EH (cell line): ENCODE measurements around the gene C3orf20.

Experiments used
- DNase-seq: peaks from one replicate; pipeline ENCODE4 v3.0.0-alpha.2; 2015; ENCODE audit warnings: low read depth

Gene C3orf20

DNA sequence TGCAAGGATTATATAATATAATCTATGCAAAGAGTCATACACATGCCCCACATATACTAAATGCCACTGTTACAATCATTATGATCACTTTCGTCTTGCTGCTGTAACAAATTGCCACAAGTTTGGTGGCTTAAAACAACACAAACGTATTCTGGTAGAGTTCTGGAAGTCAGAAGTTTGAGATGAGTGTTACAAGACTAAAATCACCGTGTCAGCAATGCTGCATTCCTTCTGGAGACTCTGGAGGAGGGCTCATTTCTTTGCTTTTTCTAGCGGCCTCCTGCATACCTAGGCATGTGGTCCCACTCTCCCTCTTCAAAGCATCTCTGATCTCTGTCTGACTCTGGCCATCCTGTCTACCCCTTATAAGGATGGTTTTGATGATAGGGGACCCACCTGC, 24.7 kb upstream of the C3orf20 start:
- DNase-seq: no peak

DNA sequence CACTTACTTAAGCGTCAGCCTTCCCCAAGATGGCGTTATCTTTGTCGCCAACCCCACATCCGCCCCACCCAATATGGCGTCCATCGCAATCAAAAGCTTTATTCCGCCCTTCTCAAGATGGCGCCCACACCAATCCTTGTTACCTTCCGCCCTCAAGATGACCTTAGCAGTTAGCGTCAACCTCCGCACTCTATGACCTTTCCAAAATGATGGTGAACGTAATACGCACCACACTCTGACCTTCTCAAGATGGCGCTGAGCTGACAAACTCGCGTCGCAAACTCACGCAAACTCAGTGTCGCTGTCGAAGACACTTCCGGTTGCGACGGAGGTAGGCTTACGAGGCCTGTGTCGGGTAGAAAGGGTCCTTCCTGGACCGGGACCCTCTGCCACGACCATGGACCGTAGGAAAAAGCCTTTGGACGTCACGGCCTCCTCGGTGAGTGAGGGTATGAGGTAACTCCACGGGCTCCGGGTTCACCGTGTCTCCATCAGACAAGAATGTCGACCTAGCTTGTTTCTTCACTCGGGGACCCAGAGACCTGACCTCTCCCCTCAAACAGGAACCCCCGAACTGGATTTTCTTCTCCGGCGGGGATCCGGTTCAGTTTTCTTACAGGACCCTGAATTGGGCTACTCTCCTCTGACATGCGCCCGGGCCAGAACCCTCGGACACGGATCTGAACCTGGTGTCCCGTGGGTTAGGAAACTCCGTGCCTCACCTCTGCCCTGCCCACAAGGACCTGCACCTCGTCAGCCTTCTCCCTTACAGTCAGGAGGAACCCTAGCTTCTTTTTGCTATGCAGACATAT, 23.3 kb upstream of the C3orf20 start, which contains the start of gene CCDC174:
Gene CCDC174 (plus strand): TSS at position 323 of the 812 bp plus-strand sequence. CDS start 75 bp downstream, at position 398.
- peak; percentile 99 for DNase-seq

DNA sequence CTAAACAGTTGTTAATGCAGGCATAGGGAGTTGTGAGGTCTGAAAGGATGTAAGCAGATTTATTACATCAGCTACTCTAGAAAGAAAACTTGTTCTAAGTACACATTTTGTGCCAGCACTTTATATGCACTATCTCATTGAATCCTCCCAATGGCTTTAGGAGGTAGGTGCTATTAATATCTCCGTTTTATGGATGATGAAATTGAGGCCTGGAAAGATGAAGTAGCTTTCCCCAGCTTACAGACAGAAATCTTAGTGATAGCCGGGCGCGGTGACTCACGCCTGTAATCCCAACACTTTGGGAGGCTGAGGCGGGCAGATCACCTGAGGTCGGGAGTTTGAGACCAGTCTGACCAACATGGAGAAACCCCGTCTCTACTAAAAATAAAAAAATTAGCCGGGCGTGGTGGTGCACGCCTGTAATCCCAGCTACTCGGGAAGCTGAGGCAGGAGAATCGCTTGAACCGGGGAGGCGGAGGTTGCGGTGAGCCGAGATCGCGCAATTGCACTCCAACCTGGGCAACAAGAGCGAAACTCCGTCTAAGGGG, 22.5 kb upstream of the C3orf20 start:
- DNase-seq: peak; percentile 49

DNA sequence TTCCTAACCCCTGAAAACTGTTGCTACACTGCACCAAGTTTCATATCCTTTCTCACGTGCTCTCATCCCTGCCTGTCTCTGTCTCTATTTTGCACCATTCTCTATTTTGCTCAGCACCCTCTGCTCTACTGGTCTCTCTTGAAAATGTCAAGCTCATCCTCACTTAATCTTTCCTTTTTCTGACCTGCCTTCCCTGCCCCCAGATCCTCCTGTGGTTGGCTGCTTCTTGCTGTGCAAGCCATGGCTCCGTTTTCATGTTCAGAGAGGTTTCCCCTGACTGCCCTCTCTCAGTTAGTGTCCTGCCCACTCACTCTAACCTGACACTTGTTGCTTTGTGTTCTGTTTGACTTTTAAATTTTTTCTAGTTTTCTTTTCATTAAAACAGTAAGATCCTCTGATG, 17.4 kb upstream of the C3orf20 start:
- DNase-seq: no peak

DNA sequence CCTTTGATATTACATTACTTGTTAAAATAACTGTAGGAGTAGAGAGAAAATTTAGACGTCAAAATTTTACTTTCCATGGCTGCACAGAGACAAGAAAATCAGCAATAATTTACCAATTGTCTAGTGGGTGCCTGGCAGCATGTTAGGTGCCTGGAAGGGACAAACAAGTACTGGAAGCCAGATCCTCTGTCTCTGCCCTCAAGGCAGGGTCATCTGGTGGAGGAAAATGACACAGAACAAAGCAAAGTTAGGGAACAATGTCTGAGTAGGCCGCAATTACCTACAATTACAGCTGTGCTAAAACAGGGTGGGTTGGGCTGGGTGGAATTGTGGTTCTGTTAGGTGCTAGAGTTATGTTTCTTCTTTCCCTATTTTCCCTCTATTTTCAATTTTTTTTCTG, 16.0 kb upstream of the C3orf20 start:
- DNase-seq: no peak

DNA sequence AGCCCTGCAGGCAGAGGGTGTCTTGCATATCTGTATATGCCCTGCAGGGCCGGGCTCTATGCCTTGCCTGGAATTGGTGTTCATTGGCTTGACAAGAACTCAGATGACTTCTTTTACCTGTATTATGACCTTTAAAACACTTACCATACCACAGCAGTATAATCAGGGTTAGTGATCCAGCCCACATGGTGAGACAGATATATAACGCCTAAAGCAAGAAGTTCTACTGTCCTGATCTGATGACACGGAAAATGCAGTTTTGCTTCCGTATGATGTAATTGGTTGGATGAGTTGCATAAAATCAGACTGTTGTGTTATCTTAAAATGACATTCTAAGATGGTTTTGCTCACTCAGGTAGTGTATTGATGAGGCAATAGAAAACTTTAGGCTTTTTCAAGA, 14.0 kb upstream of the C3orf20 start:
- no peak for DNase-seq

DNA sequence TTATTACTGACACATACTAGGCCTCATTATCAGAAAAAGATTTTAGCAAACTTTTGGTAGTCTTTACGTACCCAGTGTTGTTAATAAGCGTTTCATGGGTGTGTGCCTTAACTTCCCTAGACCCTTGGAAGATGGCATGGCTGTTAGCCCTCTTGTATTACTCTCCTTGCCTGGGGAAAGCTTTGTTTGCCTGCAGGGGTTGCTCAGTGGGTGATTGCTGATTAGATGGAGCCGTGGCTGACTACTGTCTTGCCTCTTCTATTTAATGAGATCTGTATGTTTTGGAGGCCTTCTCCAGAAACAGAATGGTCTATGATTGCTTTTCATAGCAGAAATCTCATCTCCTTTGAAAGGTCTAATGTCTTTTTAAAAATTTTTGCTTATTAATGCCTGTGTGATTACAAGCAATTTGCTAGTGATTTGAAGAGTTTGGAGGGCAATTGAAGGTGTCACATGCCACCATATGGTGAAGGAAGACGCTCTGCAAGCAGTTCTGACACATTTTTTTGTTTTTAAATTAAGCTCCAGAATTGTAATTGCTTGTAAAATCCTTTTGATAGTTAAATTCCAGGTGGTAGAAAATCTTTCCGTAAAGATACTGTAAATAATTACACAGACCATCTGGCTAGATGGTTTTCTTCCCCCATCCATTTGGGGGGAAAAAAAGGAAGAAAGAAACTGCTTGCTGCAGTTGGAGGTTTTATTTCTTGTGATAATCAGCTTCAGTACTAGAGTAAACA, 11.4 kb upstream of the C3orf20 start:
- no peak for DNase-seq

DNA sequence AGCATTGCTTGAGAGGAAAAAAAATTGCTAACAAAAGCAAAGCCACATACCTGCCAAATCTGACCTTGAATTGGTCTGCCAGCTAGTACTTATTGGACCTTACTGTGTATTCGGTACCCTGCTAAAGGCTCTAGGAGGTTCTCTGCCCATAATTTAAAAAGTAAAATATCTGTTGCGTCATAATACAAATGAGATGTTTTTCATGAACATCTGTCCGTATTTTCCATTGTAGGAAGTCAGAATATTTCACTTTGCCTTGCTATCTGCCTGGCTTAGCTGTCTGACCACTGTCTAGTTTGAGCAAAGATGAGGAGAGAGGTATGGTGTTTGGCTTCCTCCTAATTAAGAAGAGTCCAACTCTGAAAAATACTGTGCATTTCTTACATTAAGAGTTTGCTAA, 10.8 kb upstream of the C3orf20 start:
- DNase-seq: no peak

DNA sequence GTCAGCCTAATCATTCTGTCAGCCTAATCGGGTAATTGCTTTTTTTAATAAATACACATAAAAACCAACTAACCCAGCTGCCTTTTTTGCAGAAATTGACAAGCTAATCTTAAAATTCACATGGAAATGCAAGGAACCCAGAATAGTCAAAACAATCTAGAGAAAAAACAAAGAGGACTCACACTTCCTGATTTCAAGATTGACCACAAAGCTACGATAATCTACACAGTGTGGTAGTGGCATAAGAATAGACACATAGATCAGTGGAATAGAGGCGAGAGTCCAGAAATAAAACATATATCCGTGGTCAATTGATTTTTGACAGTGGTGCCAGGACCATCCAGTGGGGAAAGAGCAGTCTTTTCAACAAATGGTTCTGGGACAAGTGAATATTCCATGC, 2.4 kb upstream of the C3orf20 start:
- DNase-seq: no peak

DNA sequence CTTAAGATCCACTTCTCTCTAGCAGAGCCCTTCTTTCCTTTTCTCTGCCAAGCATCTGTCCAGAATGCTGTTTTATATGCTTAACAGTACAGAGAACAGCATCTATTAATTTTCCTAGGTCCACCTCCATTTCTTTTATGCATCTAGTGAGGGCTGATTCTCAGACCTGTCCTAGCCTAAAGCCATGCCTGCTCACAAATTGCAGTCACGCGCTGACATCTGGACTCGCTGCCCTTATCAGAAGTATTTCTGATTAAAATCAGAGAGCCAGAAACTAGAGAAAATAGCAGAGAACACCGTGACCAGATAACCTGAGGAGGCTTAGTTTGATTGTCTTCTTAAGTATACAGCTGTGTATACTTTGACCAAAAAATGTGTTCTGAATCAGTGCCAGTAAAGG, 1.9 kb downstream of the C3orf20 start:
- no peak for DNase-seq

DNA sequence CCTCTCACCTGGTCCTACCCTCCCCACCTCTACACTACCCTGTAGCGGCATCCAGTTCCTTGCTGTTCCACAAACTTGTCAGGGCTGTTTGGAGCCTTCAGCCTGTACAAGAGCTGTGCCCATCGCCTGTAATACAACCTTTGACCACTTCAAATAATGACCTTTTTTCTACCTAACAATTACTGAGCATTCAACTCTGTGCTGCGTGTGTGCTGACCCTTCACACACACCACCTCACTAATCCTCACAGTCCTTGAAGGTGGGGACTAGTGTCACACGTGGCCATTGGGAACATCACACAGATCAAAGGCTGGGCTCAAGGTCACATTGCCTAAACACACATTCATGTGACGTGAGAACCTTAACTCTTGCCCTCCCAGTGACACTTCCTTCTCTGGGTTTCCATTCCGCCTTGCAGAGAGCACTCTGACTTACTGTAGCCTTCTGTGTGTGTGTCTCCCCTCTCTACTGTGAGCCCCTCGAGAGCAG, 3.1 kb downstream of the C3orf20 start:
- DNase-seq: no peak

DNA sequence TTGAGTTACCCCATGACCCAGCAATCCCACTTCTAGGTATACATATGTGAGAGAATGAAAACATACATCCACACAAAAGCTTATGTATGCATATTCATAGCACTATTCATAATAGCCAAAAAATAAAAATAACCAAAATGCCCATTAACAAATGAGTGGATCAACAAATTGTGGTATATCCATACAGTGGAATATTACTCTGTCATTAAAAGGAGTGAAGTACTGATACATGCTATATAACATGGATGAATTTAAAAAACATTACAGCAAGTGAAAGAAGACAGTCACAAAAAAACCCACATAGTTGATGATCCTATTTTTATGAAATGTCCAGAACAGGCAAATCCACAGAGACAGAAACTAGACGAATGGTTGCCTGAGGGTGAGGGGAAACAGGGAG, 5.2 kb downstream of the C3orf20 start:
- no peak for DNase-seq

DNA sequence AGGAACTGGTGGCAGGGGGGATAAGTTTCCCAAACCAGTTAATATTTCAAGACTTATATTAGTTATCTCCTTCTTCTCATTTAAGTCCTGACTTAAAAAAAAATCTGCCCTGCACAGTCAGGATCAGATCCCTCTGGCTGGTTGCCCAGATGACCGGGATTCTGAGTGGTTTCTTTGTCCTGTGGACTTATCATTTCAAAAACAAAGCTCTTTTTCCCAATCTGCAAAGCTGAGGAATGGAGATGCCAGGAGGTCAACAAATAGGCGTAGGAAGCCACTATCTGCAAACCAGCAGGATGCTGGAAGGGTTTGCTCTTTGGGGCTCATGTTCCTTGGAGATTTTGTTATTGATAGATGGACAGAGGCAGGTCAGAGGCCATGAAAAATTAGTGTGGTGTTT, 5.8 kb downstream of the C3orf20 start:
- DNase-seq: peak; percentile 16

DNA sequence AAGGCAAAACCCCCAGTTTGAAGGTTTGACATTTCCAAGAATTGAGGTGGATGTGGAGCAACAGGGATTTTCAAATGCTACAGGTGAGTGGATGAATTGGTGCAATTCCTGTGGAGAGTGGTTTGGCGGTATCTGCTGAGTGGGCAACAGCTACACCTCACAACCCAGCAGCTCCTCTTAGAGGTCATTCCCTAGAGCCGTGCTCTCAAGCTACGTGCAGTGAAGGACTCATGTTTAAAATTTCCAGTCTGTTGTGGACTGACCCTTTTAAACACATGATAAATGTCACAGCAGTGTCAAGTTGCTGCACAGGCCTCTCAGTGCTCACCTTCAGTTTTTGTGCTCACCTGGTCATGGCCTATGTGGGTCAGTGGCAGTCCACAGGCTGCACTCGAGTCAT, 9.5 kb downstream of the C3orf20 start:
- no peak for DNase-seq

DNA sequence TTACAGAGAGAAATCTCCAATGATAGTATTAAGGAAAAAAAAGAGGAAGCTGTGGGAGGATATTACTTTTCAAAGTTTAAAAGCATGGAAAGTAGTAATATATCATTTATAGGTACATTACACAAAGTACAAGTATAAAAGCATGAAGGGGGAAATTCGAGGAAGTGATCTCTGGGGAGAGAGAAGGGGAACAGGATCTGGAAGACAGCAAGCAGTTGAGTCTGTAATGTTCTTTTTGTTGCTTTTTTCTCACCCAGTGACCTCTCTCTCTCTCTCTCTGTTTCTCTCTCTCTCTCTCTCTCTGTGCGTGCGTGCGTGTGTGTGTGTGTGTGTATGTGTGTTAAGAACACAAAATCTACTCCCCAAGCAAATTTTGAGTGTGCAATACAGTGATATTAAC, 10.2 kb downstream of the C3orf20 start:
- DNase-seq: no peak

DNA sequence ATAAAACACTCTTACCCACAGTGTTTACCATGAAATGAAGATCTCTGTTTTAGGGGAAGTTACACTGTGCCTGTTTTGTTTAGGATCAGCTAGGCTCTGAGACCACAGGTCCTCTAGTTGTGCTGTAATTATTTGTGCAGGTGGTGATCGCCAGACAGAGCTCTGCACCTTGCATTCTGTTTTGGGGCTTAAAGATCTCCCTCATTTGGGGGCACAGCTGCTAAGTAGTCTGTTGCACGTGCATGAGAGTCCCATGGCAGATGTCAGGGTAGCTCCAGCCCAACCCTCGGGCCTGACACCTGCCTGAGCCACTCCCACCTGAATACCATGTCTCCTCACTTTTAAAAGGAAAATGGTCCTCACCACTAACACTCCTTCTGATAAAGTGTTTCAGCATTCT, 12.4 kb downstream of the C3orf20 start:
- DNase-seq: no peak

DNA sequence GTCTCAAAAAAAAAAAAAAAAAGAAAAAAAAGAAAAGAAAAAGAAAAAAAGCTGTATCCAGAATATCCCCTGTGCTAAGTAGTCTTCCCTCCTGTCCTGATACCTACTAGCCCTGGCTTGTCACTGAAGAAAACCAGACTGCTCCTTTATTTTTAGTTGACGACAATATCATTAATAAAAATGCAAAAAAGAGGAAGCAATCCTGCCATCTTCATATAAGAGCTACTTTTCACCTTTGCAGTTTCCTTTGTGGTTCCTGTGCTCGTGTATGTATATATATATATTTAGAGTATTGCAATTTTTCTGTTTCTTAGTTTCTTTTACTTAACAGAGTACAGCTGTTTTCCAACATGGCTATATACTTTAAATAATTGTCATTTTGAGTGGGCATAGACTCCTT, 13.6 kb downstream of the C3orf20 start:
- no peak for DNase-seq

DNA sequence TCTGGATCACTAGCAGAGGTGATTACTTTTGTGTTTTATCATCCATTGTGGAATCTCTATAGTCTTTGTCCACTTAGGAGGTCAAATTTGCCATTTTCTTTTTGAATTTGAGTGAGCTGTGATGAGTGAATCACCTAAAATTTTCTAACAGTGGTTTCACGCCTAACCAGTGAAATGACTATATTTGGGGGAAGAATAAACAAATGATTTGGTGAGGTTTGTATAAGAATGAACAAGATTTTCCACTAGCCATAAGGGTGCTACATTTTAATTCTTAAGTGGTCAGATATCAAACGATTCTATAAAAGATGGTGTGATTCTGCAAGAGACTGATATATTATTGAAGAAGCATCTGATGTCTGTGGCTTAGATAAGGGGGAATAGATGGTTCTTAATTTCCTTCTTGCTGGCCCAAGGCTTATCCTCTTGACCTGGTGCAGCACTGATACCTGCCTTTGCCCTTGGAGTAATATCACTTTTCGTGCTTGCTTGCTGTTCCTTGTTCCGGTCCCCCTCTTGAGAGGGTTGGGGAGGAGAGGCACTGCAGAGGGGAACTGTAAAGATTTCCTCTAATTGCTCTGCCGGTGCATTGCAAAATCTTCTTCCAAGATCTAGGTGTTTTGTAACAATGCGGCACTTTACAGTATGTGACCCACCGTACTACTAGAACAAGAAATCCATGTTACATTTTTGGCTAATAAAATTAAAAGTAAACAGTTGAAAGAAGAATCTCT, 14.5 kb downstream of the C3orf20 start:
- DNase-seq: no peak

DNA sequence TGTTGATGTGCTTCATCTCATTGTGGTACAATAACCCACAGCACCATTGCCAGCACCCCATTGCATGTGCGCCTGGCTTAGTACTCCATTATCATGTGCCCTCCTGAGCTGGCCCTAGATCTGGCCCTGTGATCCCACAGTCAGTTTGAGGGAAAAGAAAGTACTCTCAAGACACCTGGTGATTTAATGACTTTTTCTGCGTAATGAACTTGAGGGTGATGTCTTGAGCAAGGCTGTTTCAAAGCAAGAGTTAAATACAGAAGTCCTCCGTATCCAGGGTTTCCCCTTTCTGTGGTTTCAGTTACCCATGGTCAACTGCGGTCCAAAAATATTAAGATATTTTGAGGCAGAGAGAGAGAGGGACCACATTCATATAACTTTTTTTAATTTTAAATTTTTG, 16.3 kb downstream of the C3orf20 start:
- no peak for DNase-seq

DNA sequence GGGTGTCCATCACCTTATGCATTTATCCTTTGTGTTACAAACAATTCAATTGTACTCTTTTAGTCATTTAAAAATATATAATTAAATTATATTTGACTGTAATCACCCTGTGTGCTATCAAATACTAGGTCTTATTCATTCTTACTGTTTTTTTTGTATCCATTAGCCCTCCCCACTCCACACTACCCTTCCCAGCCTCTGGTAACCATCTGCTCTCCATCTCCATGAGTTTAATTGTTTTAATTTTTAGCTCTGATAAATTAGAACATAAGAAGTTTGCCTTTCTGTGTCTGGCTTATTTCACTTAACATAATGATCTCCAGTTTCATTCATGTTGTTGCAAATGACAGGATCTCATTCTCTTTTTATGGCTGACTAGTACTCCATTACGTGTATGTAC, 16.8 kb downstream of the C3orf20 start:
- DNase-seq: no peak

DNA sequence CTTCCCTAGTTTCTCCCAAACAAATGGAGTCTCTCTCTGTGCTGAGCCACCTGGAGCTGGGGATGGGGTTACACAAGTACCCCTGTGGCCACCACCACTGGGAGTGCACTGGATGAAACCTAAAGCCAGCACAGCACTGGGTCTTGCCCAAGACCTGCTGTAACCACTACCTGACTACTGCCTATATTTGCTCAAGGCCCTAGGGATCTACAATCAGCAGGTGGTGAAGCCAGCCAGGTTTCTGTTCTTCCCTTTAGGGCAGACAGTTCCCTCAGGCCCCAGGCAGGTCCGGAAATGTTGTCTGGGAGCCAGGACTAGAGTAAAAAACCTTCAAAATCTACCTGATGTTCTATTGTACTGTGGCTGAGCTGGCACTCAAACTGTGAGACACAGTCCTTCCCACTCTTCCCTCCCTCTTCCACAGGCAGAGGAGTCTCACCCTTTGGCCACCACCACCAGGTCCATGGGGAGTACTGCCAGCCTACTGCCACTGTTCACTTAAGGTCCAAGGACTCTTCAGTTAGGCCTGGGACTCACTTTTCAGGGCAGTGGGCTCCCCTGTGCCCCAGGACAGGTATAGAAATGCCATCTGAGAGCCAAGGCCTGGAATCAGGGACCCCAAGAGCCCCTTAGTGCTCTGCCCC, 23.8 kb downstream of the C3orf20 start:
- DNase-seq: no peak

DNA sequence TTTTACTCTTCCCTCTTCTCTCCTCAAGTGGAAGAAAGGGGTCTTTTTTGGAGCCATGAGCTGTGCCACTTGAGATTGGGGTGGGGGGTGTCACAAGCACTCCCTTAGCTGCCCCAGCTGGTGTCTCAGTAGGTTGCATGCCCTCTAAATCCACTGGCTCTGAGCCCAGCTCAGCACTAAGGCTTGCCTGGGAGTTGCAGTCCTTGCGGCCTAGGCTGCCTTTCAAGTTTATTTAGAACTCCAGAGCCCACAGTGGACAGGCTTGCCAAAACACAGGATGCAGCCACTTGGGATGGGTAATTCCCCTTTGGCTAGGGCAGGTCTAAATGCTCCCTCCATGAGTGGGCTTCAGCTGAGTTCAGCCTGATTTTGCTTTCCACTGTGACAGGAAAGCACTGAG, 24.7 kb downstream of the C3orf20 start:
- no peak for DNase-seq
